ENCODE results near the gene ACVR2A.

Gene ACVR2A

GRCh38 chr2:147855316-147855715, 10.5 kb downstream of the ACVR2A start:
- DNase-seq (ENCODE audit: low read depth): no peak

- no peak for DNase-seq (ENCODE audit: low read depth)
Observed at GRCh38 chr2:147855977-147856376, 11.1 kb downstream of the ACVR2A start.

GRCh38 chr2:147860009-147860408, 15.2 kb downstream of the ACVR2A start:
- DNase-seq (ENCODE audit: low read depth): no peak

DNA sequence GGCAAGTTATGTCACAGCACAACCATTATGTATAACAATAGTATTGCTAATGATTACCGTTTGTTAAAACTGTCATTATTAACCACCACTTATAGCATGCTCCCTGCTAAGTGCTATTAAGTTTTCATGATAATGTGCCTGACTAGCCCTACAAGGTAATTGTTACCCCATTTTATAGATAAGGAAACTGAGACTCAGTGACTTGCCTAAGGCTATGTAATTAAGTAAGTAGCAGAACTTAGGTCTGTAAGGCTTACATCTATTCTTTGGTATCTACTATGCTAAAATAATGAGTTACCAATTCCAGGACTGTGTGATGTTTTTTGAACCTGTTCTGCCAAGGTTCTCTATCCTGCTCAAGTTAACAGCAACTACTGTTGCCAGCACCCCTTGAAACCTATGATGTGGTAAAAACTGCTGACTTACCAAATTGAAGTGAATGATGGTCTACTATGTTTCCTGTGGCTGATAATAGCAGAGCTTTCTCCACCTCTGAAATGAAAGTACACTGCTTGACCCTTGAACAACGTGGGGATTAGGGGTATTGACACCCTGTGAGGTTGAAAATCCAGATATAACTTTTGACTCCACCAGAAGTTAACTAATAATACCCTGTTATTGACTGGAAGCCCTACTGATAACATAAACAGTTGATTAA, 18.2 kb downstream of the ACVR2A start:
- no peak for DNase-seq (ENCODE audit: low read depth)

- peak; percentile 5 for DNase-seq (ENCODE audit: low read depth)
Observed at GRCh38 chr2:147863835-147864234, 19.0 kb downstream of the ACVR2A start.

- DNase-seq (ENCODE audit: low read depth): no peak
Observed at GRCh38 chr2:147865560-147865959, 20.7 kb downstream of the ACVR2A start.

DNA sequence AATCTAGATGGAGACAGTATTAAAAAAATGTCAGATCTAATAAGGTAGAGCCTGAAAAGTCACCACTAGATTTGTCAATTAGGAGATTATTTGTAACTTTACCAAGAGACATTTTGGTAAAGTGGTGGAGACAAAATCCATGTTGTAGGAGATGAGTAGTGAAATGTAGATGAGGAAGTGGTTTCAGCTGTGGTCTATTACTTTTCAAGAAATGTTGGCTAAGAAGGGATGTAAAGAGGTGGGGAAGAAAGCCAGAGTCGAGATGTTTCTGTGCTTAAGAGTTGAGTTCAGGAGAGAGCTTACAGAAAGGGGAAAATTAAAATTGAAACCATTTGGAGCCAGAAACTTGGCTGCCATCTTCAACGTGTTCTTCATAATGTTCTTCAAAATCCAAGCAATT, 22.2 kb downstream of the ACVR2A start:
- no peak for DNase-seq (ENCODE audit: low read depth)

DNA sequence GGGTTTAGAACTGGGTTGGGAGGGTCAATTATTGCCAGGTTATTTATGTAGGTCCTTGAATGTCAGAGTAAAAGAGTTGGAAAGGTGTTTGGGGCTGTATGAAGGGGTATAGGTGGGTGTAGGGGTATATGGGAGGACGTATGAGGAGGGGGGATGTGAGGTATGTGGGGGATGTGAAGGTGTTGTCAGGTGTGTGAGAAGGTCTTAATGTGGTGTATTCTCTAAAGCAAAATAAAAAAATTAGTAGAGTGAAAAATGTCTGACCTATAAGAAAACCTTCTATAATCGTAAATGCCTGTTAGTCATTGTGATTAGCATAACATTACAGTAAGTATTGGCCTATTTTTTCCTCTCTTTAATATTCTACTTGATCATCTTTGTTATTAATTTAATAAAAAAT, 25.1 kb downstream of the ACVR2A start:
- DNase-seq (ENCODE audit: low read depth): no peak

- DNase-seq (ENCODE audit: low read depth): no peak
Observed at GRCh38 chr2:147872967-147873366, 28.1 kb downstream of the ACVR2A start.

DNA sequence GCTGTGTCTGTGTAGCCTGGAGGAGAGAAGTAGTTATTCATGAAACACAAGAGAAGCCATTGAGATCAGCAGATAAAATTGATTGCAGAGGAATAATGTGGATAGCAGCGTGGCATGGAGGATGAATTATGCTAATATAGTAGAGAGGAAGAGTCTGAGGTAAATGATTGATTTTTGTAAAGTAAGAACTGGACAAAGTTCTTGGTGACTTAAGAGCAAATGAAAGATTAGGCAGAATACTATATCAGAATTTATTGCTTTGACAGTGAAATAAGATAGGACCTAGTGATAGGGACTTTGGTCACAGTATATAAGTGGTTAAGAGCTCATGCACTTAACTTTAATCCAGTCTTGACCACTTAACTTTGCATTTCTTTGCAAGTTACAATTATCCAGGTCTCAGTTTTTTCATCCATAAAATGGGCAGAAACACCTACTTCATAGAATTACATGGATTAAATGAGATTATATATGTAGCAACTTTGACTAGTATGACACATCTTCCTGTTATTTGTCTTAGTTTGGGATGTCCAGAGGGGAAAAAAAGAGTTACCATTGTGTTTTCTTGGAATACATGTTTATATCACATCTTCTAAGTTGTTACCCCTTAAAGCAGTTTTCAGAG, 29.1 kb downstream of the ACVR2A start:
- no peak for DNase-seq (ENCODE audit: low read depth)

GRCh38 chr2:147879846-147880245, 35.0 kb downstream of the ACVR2A start:
- no peak for DNase-seq (ENCODE audit: low read depth)

GRCh38 chr2:147882631-147883030, 37.8 kb downstream of the ACVR2A start:
- DNase-seq (ENCODE audit: low read depth): no peak

- no peak for DNase-seq (ENCODE audit: low read depth)
Observed at GRCh38 chr2:147884830-147885229, 40.0 kb downstream of the ACVR2A start.

DNA sequence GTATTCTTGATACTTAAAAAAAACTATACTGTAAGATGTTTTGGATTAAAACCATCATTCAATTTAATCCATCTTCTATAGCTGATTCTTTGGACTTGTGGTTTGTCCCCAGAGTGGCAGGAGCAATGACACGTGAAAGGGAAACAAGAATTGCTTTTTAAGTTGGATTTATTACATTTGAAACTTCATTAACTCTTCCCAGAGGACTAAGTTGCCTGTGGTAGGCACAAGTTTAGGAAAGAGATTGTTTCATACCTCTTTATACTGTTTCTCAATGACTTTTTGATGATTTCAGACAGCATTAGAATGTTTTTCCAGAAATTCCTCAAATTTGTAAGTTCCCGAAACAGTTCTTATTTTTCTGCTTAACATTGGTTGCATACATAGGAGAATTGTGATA, 41.3 kb downstream of the ACVR2A start:
- DNase-seq (ENCODE audit: low read depth): no peak

DNA sequence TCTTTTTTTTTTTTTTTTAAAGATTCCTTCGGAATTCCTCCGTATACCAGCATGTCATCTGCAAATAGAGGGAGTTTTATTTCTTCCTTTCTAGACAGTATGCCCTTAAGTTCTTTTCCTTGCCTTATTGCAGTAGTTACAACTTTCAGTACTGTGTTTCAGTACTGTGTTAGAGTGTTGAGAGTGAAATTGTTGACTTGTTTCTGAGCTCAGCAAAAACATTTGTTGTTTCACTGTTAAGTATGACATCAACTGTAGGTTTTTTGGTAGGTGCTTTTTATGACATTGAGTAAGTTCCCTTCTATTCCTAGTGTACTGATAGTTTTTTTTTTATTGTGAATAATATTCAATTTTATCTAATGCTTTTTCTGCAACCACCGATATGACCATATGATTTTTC, 43.9 kb downstream of the ACVR2A start:
- DNase-seq (ENCODE audit: low read depth): no peak

DNA sequence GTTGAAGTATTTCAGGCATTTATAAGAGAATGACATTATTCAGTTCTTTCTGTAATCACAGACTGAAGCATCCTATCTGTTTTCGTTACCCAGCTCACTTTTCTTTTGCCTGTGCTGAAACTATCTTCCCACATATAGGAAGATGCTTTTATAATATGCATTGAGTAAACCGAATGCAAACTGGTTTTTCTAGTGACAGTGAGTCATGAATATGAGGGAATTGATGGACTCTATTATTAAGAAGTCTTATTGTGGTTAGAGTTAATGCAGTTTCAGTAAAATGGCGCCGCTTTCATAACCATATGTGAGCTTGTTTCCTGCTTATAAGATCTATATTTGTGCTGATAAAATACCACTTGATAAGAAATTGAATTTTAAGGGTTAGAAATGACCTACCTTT, 59.2 kb downstream of the ACVR2A start:
- DNase-seq (ENCODE audit: low read depth): no peak

- no peak for DNase-seq (ENCODE audit: low read depth)
Observed at GRCh38 chr2:147909178-147909577, 64.3 kb downstream of the ACVR2A start.

DNA sequence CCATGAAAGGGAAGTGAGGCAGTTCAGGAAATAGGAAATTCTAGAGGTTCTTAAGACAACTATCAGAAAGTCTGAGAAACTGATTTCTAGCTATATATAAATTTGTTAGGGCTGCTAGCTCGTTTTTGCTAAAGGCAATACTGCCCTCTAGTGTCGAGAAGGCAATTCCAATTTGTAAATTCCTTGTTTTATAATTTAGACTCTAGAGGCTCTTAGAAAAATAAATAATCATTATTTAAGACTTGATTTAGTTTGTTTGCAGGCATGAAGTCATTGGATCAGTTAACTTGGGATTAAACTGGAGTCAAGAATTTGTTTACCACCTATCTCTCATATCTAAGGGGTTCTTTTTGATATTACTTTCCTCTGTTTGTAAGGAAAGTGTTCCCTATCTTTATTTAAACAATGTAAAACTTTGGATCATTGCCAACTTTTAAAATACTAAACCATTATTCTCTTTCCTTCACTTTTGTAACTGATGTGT, 66.2 kb downstream of the ACVR2A start:
- peak; percentile 72 for DNase-seq (ENCODE audit: low read depth)

DNA sequence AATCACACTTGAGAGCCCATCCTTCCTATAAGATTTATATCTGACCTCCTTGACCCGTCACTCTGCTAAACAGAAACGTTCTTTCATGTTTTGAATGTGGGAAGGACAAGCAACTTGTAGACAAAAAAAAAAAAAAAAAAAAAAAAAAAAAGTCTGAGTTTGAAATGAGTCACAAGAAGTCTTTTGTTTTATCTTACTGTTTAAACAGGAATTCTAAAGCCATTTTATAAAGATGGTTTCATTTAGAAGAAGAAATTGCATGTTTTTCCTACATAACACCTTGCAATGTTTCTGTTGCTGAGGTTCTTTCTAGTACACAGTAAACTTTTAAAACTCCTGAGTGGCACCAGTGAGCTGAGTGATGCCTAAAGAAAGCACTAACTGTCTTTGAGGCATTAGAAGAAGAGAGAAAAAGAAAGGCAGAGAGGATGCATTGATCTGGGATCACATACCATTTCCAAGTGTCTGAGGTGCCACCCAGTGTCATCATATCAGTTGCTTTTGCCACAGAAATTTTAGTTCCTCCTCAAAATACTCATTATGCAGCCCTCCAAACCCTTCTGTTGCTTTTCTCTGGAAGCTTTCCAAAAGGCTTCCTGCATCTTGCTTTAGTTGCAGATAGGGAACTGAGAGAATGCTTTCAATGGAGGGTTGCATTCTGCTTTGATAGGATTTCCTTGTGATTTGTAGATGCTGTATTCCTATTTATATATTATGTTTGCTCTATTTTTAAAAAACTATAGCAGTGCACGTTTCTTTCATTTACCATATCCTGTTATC, 69.1 kb downstream of the ACVR2A start:
- DNase-seq (ENCODE audit: low read depth): peak; percentile 8

GRCh38 chr2:147916067-147916466, 71.2 kb downstream of the ACVR2A start:
- no peak for DNase-seq (ENCODE audit: low read depth)

GRCh38 chr2:147916723-147917122, 71.9 kb downstream of the ACVR2A start:
- DNase-seq (ENCODE audit: low read depth): no peak

- no peak for DNase-seq (ENCODE audit: low read depth)
Observed at GRCh38 chr2:147917161-147917560, 72.3 kb downstream of the ACVR2A start.

- no peak for DNase-seq (ENCODE audit: low read depth)
Observed at GRCh38 chr2:147923846-147924245, 79.0 kb downstream of the ACVR2A start.
